IMR-90 (cell line): Measurements from ENCODE around the gene CD99L2. TPM values are rescaled to one million over a fixed set of nuclear protein-coding genes. Genes with fewer than 3 reads are reported as not detected.

ENCODE experiments used
- ATAC-seq: fragments of 200-7000 bp; cut with Tn5 transposase; 2 replicates; pipeline ENCODE4 v1.9.1; 2020; ENCODE audit warnings: low read depth, mild to moderate bottlenecking, moderate library complexity
- BruUV-seq: library from RNA; stranded (reverse); fragments of 400-500 nt; replicated peaks from 2 replicates; lab custom pipeline; 2021; lab: Mats Ljungman, UMichigan
- CTCF ChIA-PET: fragments of 300-600 bp; formaldehyde crosslinking; extraction: SDS; loops from one replicate; lab custom pipeline; 2021; ENCODE audit warnings: antibody characterized with exemption; lab: Yijun Ruan, JAX
- POLR2A ChIA-PET: fragments of 300-600 bp; sonication (Branson Sonifier 250); formaldehyde crosslinking; loops from one replicate; lab custom pipeline; 2022; ENCODE audit warnings: antibody characterized with exemption; ENCODE audit not compliant: unreplicated experiment; lab: Charles Lee
- DNase-seq: peaks from one replicate; pipeline ENCODE4 v3.0.0; 2013
- H2AFZ ChIP-seq: replicated peaks from 2 replicates; pipeline ENCODE3; 2013; ENCODE audit warnings: low read length, mild to moderate bottlenecking; ENCODE audit not compliant: poor library complexity
- H2AK5ac ChIP-seq: 2 replicates; pipeline ENCODE4 v1.6.1; 2013; ENCODE audit warnings: low read depth, low read length, inconsistent platforms
- H2AK9ac ChIP-seq: replicated peaks from 2 replicates; pipeline ENCODE3; 2013; ENCODE audit warnings: mild to moderate bottlenecking, low read depth, low read length, moderate library complexity; ENCODE audit not compliant: poor library complexity
- H2BK120ac ChIP-seq: 2 replicates; pipeline ENCODE4 v1.6.1; 2013; ENCODE audit warnings: low read depth, low read length, inconsistent platforms
- H2BK15ac ChIP-seq: 3 replicates; pipeline ENCODE4 v1.6.1; 2013; ENCODE audit warnings: low read depth, low read length, inconsistent platforms
- H2BK20ac ChIP-seq: 2 replicates; pipeline ENCODE4 v1.6.1; 2013; ENCODE audit warnings: low read depth, mild to moderate bottlenecking, inconsistent platforms, low read length, moderate library complexity
- H2BK5ac ChIP-seq: 2 replicates; pipeline ENCODE4 v1.6.1; 2013; ENCODE audit warnings: mild to moderate bottlenecking, low read depth, low read length, inconsistent platforms; ENCODE audit not compliant: poor library complexity, severe bottlenecking
- H3K14ac ChIP-seq: replicated peaks from 2 replicates; pipeline ENCODE4 v1.6.1; 2013; ENCODE audit warnings: low read depth, low read length, inconsistent platforms
- H3K18ac ChIP-seq: 2 replicates; pipeline ENCODE4 v1.6.1; 2013; ENCODE audit warnings: low read depth, low read length, control low read depth
- H3K23ac ChIP-seq: 2 replicates; pipeline ENCODE4 v1.6.1; 2013; ENCODE audit warnings: low read depth, low read length, inconsistent platforms
- H3K27ac ChIP-seq: 2 replicates; pipeline ENCODE4 v1.5.1; 2013; ENCODE audit warnings: mild to moderate bottlenecking, control low read depth, low read length; ENCODE audit not compliant: insufficient read depth
- H3K27me3 ChIP-seq: 2 replicates; pipeline ENCODE4 v1.6.1; 2013; ENCODE audit warnings: low read length; ENCODE audit not compliant: control insufficient read depth, insufficient read depth
- H3K36me3 ChIP-seq: 2 replicates; pipeline ENCODE4 v1.6.1; 2013; ENCODE audit warnings: low read length, mixed read lengths; ENCODE audit not compliant: control insufficient read depth, insufficient read depth
- H3K4ac ChIP-seq: 2 replicates; pipeline ENCODE4 v1.6.1; 2013; ENCODE audit warnings: low read depth, low read length, inconsistent platforms
- H3K4me1 ChIP-seq: 2 replicates; pipeline ENCODE4 v1.6.1; 2013; ENCODE audit warnings: low read length, mixed read lengths; ENCODE audit not compliant: control insufficient read depth, insufficient read depth
- H3K4me2 ChIP-seq: 2 replicates; pipeline ENCODE4 v1.6.1; 2013; ENCODE audit warnings: low read depth, mild to moderate bottlenecking, control low read depth, low read length, moderate library complexity
- H3K4me3 ChIP-seq: 2 replicates; pipeline ENCODE4 v1.5.1; 2013; ENCODE audit warnings: low read depth, mild to moderate bottlenecking, control low read depth, low read length, moderate library complexity; ENCODE audit not compliant: insufficient read depth
- H3K56ac ChIP-seq: 2 replicates; pipeline ENCODE4 v1.6.1; 2013; ENCODE audit warnings: low read length, inconsistent platforms; ENCODE audit not compliant: insufficient read depth; ENCODE audit errors: extremely low read depth
- H3K79me1 ChIP-seq, 2 experiments: 2 replicates each; pipeline ENCODE4 v1.6.1; 2013; ENCODE audit warnings: low read length in 2 of 2, inconsistent platforms in 1 of 2, low read depth in 1 of 2
- H3K9ac ChIP-seq: 2 replicates; pipeline ENCODE4 v1.6.1; 2013; ENCODE audit warnings: low read depth, low read length, control low read depth
- H3K9me1 ChIP-seq: 2 replicates; pipeline ENCODE4 v1.6.1; 2013; ENCODE audit warnings: low read length, inconsistent platforms; ENCODE audit not compliant: insufficient read depth
- H3K9me3 ChIP-seq: 2 replicates; pipeline ENCODE4 v1.6.1; 2013; ENCODE audit warnings: low read length; ENCODE audit not compliant: control insufficient read depth, insufficient read depth
- H4K20me1 ChIP-seq: 2 replicates; pipeline ENCODE4 v1.6.1; 2013; ENCODE audit warnings: low read length, inconsistent platforms; ENCODE audit not compliant: insufficient read depth
- H4K5ac ChIP-seq: 2 replicates; pipeline ENCODE4 v1.6.1; 2013; ENCODE audit warnings: mild to moderate bottlenecking, low read depth, low read length, control low read depth
- H4K8ac ChIP-seq, 2 experiments: 2 replicates each; pipeline ENCODE4 v1.6.1; 2013; ENCODE audit warnings: low read depth in 2 of 2, low read length in 2 of 2, control low read depth in 1 of 2, inconsistent platforms in 1 of 2
- H4K91ac ChIP-seq: 2 replicates; pipeline ENCODE4 v1.6.1; 2013; ENCODE audit warnings: low read depth, low read length, inconsistent platforms; ENCODE audit not compliant: insufficient read depth
- BHLHE40 ChIP-seq: fragments of 150-350 bp; IDR thresholded peaks from 2 replicates; pipeline ENCODE4 v1.6.1; 2016; ENCODE audit warnings: mild to moderate bottlenecking, low read depth, low read length
- CHD1 ChIP-seq: IDR thresholded peaks from 2 replicates; pipeline ENCODE4 v1.6.1; 2012; ENCODE audit warnings: low read depth, low read length, improper control_type of control experiment
- ELK1 ChIP-seq: fragments of 150-350 bp; IDR thresholded peaks from 2 replicates; pipeline ENCODE4 v1.6.1; 2016; ENCODE audit warnings: low read depth, mild to moderate bottlenecking, low read length, moderate library complexity, borderline replicate concordance
- FOS ChIP-seq: fragments of 150-350 bp; IDR thresholded peaks from 2 replicates; pipeline ENCODE4 v1.6.1; 2016; ENCODE audit warnings: low read depth, low read length
- MAFK ChIP-seq: IDR thresholded peaks from 2 replicates; pipeline ENCODE4 v1.6.1; 2012; ENCODE audit warnings: low read depth, low read length, improper control_type of control experiment
- MAZ ChIP-seq: IDR thresholded peaks from 2 replicates; pipeline ENCODE4 v1.6.1; 2012; ENCODE audit warnings: low read depth, mild to moderate bottlenecking, low read length, improper control_type of control experiment, moderate library complexity, borderline replicate concordance
- RAD21 ChIP-seq: IDR thresholded peaks from 2 replicates; pipeline ENCODE4 v1.6.1; 2012; ENCODE audit warnings: low read length, improper control_type of control experiment
- RCOR1 ChIP-seq: IDR thresholded peaks from 2 replicates; pipeline ENCODE4 v1.6.1; 2012; ENCODE audit warnings: mild to moderate bottlenecking, low read length, improper control_type of control experiment; ENCODE audit not compliant: insufficient replicate concordance
- RFX5 ChIP-seq: IDR thresholded peaks from 2 replicates; pipeline ENCODE4 v1.8.0; 2012; ENCODE audit warnings: low read depth, mild to moderate bottlenecking, low read length, moderate library complexity
- USF2 ChIP-seq: fragments of 150-350 bp; IDR thresholded peaks from 2 replicates; pipeline ENCODE4 v1.6.1; 2017; ENCODE audit warnings: mild to moderate bottlenecking, antibody characterized with exemption, low read length, low read depth
- WGBS, 2 experiments: methylation state at CpG; one replicate each; pipeline versions ENCODE4 v1.1.5 to v1.1.7; 2013; ENCODE audit warnings: missing lambda C conversion rate in 2 of 2; ENCODE audit not compliant: insufficient read length in 1 of 2; ENCODE audit errors: extremely low coverage in 2 of 2; 5-methylcytosine and 5-hydroxymethylcytosine counted together
- dilution Hi-C: fragments of 300-500 bp; cut with HindIII; formaldehyde crosslinking; loops from one replicate; pipeline ENCODE4 v1.14.3; 2018; ENCODE audit warnings: low sequenced_read_pairs; ENCODE audit not compliant: unreplicated experiment
- in situ Hi-C: fragments of 300-500 bp; cut with MboI; formaldehyde crosslinking; loops from 3 replicates; pipeline ENCODE4 v1.14.3; 2019; ENCODE audit warnings: low sequenced_read_pairs, inconsistent platforms, mixed read lengths
- intact Hi-C: fragments of 100-400 bp; cut with micrococcal nuclease; formaldehyde crosslinking; loops from 2 replicates; pipeline ENCODE4 v1.10.0; 2022
- polyA plus RNA-seq, 3 experiments: library from polyadenylated mRNA; depleted of rRNA; stranded (reverse); fragments of >200 nt; gene quantifications; 2 replicates each; pipeline ENCODE4 v1.2.3, GENCODE V29; 2012; ENCODE audit warnings: low replicate concordance in 1 of 3
- total RNA-seq: library from RNA; depleted of rRNA; stranded (reverse); fragments of >200 nt; gene quantifications from 2 replicates; pipeline ENCODE4 v1.2.3, GENCODE V29; 2012

CD99L2 gene
- total and polyA plus RNA-seq, 2 of the 4 experiments (the other 2 are of a cell fraction) = 17.4 to 41.4 TPM

DNA sequence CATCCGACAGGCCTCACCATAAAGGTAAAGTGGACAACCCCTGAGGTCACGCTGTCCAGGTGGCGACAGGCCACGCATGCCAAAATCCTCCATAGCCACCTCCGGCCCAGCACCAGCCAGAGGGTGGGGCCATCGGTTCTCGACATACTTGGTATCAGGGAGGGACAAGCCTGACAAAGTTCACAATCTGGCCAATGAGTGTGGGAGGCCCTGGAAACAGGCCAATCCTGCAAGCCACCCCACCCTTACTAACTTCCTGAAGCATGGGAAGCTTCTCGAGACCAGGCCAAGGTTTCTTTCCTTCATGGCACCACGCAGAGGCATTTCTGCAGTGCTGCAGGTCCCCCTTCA lies 131.4 kb downstream of the CD99L2 start:
- H3K23ac ChIP-seq = no peak overlapping the region
- H4K8ac ChIP-seq = no peak overlapping the region
- H3K18ac ChIP-seq = peak overlapping the region; percentile 7; the same call in 1 of the 2 replicates
- in situ Hi-C loops = no loop called here
- intact Hi-C loops = loop anchor here (1.0 kb wide), 1 partner anchor 315 kb away; no protein-coding TSS in a partner anchor
- peak overlapping the region; percentile 13; the same call in 1 of the 2 replicates for H2AK5ac ChIP-seq
- H4K5ac ChIP-seq = 0 out of 2 replicates have a peak overlapping the region, but pooled peaks have one; percentile 5
- 82% methylated on average over 3 of the region's 9 CpGs; no CpG with 5 or more reads in 1 of the 2 experiments for WGBS, 2 experiments
- dilution Hi-C loops = no loop called here
- TF ChIP-seq RFX5 (no peak), FOS (no peak), RAD21 (no peak), MAZ (no peak), BHLHE40 (no peak), CHD1 (no peak), RCOR1 (no peak), USF2 (no peak), ELK1 (no peak), MAFK (no peak)
- peaks cover 9% of the 10 kb centered on the region for H3K4me1 ChIP-seq
- 0 out of 2 replicates have a peak, but pooled peaks cover 2% of the 10 kb centered on the region for H3K9me1 ChIP-seq
- DNase-seq (no peak), ATAC-seq (peak; percentile 5; the same call in 1 of the 2 replicates)
- no peak overlapping the region for H3K4me3 ChIP-seq
- H3K14ac ChIP-seq = peak overlapping the region; percentile 52; the same call in 1 of the 2 replicates
- peak overlapping the region; percentile 23 for H2AK9ac ChIP-seq
- POLR2A ChIA-PET = no interaction called here
- H2BK15ac ChIP-seq = no peak overlapping the region
- no peaks in the 10 kb centered on the region for H3K27me3 ChIP-seq
- peak overlapping the region; percentile 34 for H2AFZ ChIP-seq
- H3K4me2 ChIP-seq = no peak overlapping the region; the same call in 1 of the 2 replicates
- no peaks in the 10 kb centered on the region; the same call in 1 of the 2 replicates for H3K36me3 ChIP-seq
- peak overlapping the region; percentile 8; the same call in 1 of the 2 replicates for H3K4ac ChIP-seq
- H3K9ac ChIP-seq = no peak overlapping the region
- no TSS peak for BruUV-seq
- no peak overlapping the region for H2BK20ac ChIP-seq
- H3K79me1 ChIP-seq = no peaks in the 10 kb centered on the region
- H3K56ac ChIP-seq = no peak overlapping the region
- no peak overlapping the region; the same call in 1 of the 2 replicates for H4K91ac ChIP-seq
- H4K20me1 ChIP-seq = no peaks in the 10 kb centered on the region; the same call in 1 of the 2 replicates
- peak overlapping the region; percentile 47 for H3K27ac ChIP-seq
- H2BK120ac ChIP-seq = no peak overlapping the region
- peak overlapping the region; percentile 31 for H2BK5ac ChIP-seq
- CTCF ChIA-PET = interaction anchor here (1.0 kb wide), 1 partner anchor 315 kb away, joined by 4 read pairs; no protein-coding TSS in a partner anchor
- H3K9me3 ChIP-seq = no peaks in the 10 kb centered on the region; the same call in 1 of the 2 replicates
